ENCODE data around the gene THAP9.
A peak's percentile ranks its signal among the peaks of the same experiment; 100 is the strongest.

Gene THAP9

DNA sequence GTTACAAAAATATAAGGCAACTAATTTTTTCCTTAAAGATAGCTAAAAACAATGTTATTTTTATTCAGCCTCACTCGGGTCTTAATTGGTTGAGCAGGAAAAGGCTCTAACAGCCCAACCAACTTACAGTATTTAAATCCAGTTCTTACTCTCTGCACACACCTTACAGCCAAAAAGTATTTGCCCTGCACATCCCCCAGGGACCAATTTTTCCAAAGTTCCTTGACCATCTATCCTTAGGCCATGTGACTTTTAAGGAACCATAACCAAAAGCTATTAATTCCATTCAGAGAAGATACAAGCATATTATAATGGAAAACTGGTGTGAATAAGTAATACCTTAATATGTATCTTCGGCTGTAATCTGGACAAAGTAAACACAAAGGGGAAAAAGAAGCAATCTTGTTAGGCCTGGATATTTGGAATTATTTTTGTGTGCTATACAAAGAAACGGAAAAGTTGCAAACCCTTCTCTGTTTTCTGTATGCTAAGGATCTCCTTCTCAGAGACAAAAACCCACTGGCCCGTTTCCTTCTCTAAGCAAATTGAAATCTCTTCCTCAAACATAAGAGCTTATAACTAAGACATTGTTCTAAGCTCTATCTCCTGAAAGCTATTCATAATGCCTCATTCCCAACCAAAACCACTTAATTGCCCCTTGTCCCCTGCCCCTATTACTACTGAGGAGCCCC, 1.0 kb upstream of the THAP9 start:
- Histone ChIP-seq H3K4me1 (ENCODE audit: low read length) (peaks cover 19% of the 10 kb centered on the region), H3K9me3 (ENCODE audit: insufficient read depth, low read length) (no peaks in the 10 kb centered on the region), H3K4me3 (ENCODE audit: low read length) (peak overlapping the region; percentile 85), H2AFZ (ENCODE audit: low read depth, low read length) (peak overlapping the region; percentile 67), H3K36me3 (replicated peaks; ENCODE audit: low read depth, low read length) (peaks cover 30% of the 10 kb centered on the region), H4K20me1 (ENCODE audit: insufficient read depth, low read length) (peaks cover 19% of the 10 kb centered on the region), H3K27me3 (ENCODE audit: low read depth, low read length) (no peaks in the 10 kb centered on the region), H3K9ac (ENCODE audit: low read length) (peak overlapping the region; percentile 76), H3K4me2 (ENCODE audit: low read length) (peak overlapping the region; percentile 74), H3K27ac (ENCODE audit: low read length) (peak overlapping the region; percentile 86), H3K79me2 (ENCODE audit: low read length) (peaks cover 61% of the 10 kb centered on the region)
- no peak for TF ChIP-seq EZH2phosphoT487 (IDR thresholded peaks at IDR 0.05; ENCODE audit: low read depth)
- no peak for TF ChIP-seq CTCF (IDR thresholded peaks at IDR 0.05; ENCODE audit: low read depth, low read length)

DNA sequence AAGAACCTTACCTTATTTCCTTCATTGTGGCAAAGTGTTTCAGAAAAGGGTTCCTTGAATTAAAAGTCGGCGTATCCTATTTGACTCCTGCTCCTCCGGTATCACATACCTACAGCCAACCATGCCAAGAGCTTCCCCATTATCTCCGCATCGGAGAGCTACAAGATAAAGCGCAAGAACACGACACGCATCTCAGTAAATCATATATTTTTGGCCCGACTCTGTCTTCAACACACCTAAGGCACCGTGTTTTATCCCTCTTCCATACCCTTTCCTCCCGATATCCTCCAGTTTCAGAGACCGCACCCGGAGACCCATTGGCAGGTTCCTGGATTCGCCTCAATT, 497 bp upstream of the THAP9 start:
- Histone ChIP-seq H3K9me3 (ENCODE audit: insufficient read depth, low read length) (no peaks in the 10 kb centered on the region), H3K36me3 (replicated peaks; ENCODE audit: low read depth, low read length) (peaks cover 26% of the 10 kb centered on the region), H3K4me2 (ENCODE audit: low read length) (peak overlapping the region; percentile 74), H3K79me2 (ENCODE audit: low read length) (peaks cover 57% of the 10 kb centered on the region), H3K27ac (ENCODE audit: low read length) (peak overlapping the region; percentile 86), H3K9ac (ENCODE audit: low read length) (peak overlapping the region; percentile 76), H4K20me1 (ENCODE audit: insufficient read depth, low read length) (peaks cover 19% of the 10 kb centered on the region), H2AFZ (ENCODE audit: low read depth, low read length) (peak overlapping the region; percentile 67), H3K4me3 (ENCODE audit: low read length) (peak overlapping the region; percentile 85), H3K27me3 (ENCODE audit: low read depth, low read length) (no peaks in the 10 kb centered on the region), H3K4me1 (ENCODE audit: low read length) (peaks cover 24% of the 10 kb centered on the region)
- TF ChIP-seq EZH2phosphoT487 (IDR thresholded peaks at IDR 0.05; ENCODE audit: low read depth) (no peak), CTCF (IDR thresholded peaks at IDR 0.05; ENCODE audit: low read depth, low read length) (no peak)

- Histone ChIP-seq H3K79me2 (ENCODE audit: low read length) (peaks cover 48% of the 10 kb centered on the region), H3K36me3 (replicated peaks; ENCODE audit: low read depth, low read length) (peaks cover 21% of the 10 kb centered on the region), H3K27me3 (ENCODE audit: low read depth, low read length) (no peaks in the 10 kb centered on the region), H3K4me1 (ENCODE audit: low read length) (peaks cover 36% of the 10 kb centered on the region), H3K4me3 (ENCODE audit: low read length) (peak overlapping the region; percentile 85), H3K4me2 (ENCODE audit: low read length) (peak overlapping the region; percentile 90), H3K9me3 (ENCODE audit: insufficient read depth, low read length) (no peaks in the 10 kb centered on the region), H3K9ac (ENCODE audit: low read length) (peak overlapping the region; percentile 85), H3K27ac (ENCODE audit: low read length) (peak overlapping the region; percentile 86), H2AFZ (ENCODE audit: low read depth, low read length) (peak overlapping the region; percentile 93), H4K20me1 (ENCODE audit: insufficient read depth, low read length) (peaks cover 26% of the 10 kb centered on the region)
- TF ChIP-seq EZH2phosphoT487 (IDR thresholded peaks at IDR 0.05; ENCODE audit: low read depth): no peak
- no peak for TF ChIP-seq CTCF (IDR thresholded peaks at IDR 0.05; ENCODE audit: low read depth, low read length)
These were observed 716 bp downstream of the THAP9 start for GRCh38 chr4:82901183-82901718.

DNA sequence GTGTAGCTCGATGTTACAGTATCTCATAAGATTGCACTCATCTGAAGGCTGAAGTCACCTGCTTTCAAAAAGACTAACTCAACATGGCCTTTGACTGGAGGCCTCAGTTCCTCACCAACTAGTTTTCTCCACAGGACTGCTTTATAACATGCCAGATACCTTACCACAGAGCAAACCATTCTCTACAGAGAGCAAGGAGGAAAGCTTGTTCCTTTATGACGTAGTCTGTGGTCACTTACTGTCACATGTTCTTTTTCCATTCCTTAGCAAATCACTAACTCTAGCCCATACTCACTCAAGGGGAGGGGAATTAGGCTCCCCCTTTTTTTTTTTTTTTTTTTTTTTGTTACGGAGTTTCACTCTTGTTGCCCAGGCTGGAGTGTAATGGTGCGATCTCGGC, 3.2 kb downstream of the THAP9 start:
- Histone ChIP-seq H3K27me3 (ENCODE audit: low read depth, low read length) (no peaks in the 10 kb centered on the region), H3K79me2 (ENCODE audit: low read length) (peaks cover 25% of the 10 kb centered on the region), H4K20me1 (ENCODE audit: insufficient read depth, low read length) (peaks cover 11% of the 10 kb centered on the region), H3K4me3 (ENCODE audit: low read length) (no peak overlapping the region), H3K4me1 (ENCODE audit: low read length) (peaks cover 35% of the 10 kb centered on the region), H3K9me3 (ENCODE audit: insufficient read depth, low read length) (no peaks in the 10 kb centered on the region), H3K36me3 (replicated peaks; ENCODE audit: low read depth, low read length) (no peaks in the 10 kb centered on the region), H3K4me2 (ENCODE audit: low read length) (no peak overlapping the region), H3K27ac (ENCODE audit: low read length) (no peak overlapping the region), H2AFZ (ENCODE audit: low read depth, low read length) (no peak overlapping the region), H3K9ac (ENCODE audit: low read length) (no peak overlapping the region)
- TF ChIP-seq EZH2phosphoT487 (IDR thresholded peaks at IDR 0.05; ENCODE audit: low read depth) (no peak), CTCF (IDR thresholded peaks at IDR 0.05; ENCODE audit: low read depth, low read length) (no peak)

All from OCI-LY3 (cell line).